ENCODE measurements around the gene MARF1. TPM values are rescaled to one million over a fixed set of nuclear protein-coding genes. Genes with fewer than 3 reads are reported as not detected.

The MARF1 gene
- total and polyA plus RNA-seq, 2 of the 8 experiments (the other 6 are each of a cell fraction or from before 2014, with no cell fraction given) = 5.6 to 31.4 TPM

DNA sequence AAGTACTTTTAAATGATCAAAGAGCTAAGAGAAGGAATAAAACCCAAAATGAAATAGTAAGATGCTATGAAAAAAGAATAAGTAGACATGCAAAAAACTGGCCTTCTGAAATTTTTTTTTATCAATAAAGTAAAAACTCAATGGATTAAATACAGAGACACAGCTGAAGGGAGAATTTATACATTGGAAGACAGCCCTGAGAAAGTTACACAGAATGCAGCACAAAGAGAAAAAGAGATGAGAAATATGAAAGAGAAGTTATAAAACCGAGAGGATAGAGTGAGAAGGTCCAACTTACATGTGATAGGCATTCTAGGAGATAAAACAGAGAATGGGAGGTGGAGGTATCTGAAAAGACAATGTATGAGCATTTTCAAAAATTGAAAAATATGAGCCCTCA, 57.0 kb downstream of the MARF1 start:
- H3K14ac ChIP-seq (ENCODE audit: insufficient read length) = no peak overlapping the region
- H4K8ac ChIP-seq (ENCODE audit: extremely low read depth, insufficient read depth, low read length) = no peak overlapping the region
- H2BK5ac ChIP-seq (ENCODE audit: low read depth, low read length) = no peak overlapping the region
- no peak overlapping the region for H3K23ac ChIP-seq (ENCODE audit: insufficient read length)
- H3K9ac ChIP-seq (replicated peaks in 1 of 4; ENCODE audit: extremely low read depth in 1 of 4, low read depth in 3 of 4, low read length in 3 of 4) = no peak overlapping the region
- peaks cover 0 to 6% (median 5%) of the 10 kb centered on the region in 4 experiments; a peak in 3 of 8 replicates for H3K36me3 ChIP-seq (ENCODE audit: control insufficient read depth in 2 of 4, insufficient read depth in 4 of 4, low read length in 3 of 4)
- H3K4me1 ChIP-seq (replicated peaks in 1 of 4; ENCODE audit: control insufficient read depth in 3 of 4, insufficient read depth in 4 of 4, low read length in 3 of 4) = no peaks in the 10 kb centered on the region
- no peak overlapping the region for H2AFZ ChIP-seq (ENCODE audit: low read length)
- ChIA-PET POLR2A (ENCODE audit: partially characterized antibody) (no interaction called here), CTCF (ENCODE audit: partially characterized antibody) (no interaction called here)
- no peak overlapping the region for H4K5ac ChIP-seq (ENCODE audit: insufficient read length, low read depth, low read length)
- no peak overlapping the region for H3K4ac ChIP-seq (replicated peaks; ENCODE audit: insufficient read length, low read depth, low read length)
- H3K18ac ChIP-seq (ENCODE audit: extremely low read depth, low read length) = no peak overlapping the region
- H3K79me2 ChIP-seq (ENCODE audit: control insufficient read depth in 1 of 2, insufficient read depth in 2 of 2, low read length in 2 of 2) = no peaks in the 10 kb centered on the region
- H2BK15ac ChIP-seq (ENCODE audit: low read length) = no peak overlapping the region
- no peak for DNase-seq (ENCODE audit: low read depth in 1 of 2, low spot score in 2 of 2)
- H2AK5ac ChIP-seq (ENCODE audit: low read depth, low read length) = no peak overlapping the region
- 79% methylated on average over 1 of the region's 1 CpG; no CpG with 5 or more reads in 1 of the 2 experiments for WGBS, 2 experiments (ENCODE audit: extremely low coverage in 1 of 2, insufficient coverage in 1 of 2, insufficient read length in 1 of 2, insufficient replicate concordance in 2 of 2, low coverage in 1 of 2, low lambda C conversion rate in 2 of 2, missing lambda C conversion rate in 1 of 2)
- no peak overlapping the region for H2BK120ac ChIP-seq (replicated peaks; ENCODE audit: low read depth, low read length)
- H3K56ac ChIP-seq (replicated peaks; ENCODE audit: insufficient read length, low read depth, low read length) = no peak overlapping the region
- no peak overlapping the region for H3K4me2 ChIP-seq (ENCODE audit: insufficient read depth in 1 of 2, low read depth in 2 of 2, low read length in 2 of 2)
- no peaks in the 10 kb centered on the region for H4K20me1 ChIP-seq (replicated peaks in 1 of 2; ENCODE audit: control insufficient read depth in 1 of 2, insufficient read depth in 2 of 2, low read length in 2 of 2)
- H3K79me1 ChIP-seq (ENCODE audit: low read depth, low read length) = no peaks in the 10 kb centered on the region
- peaks cover 7 to 12% of the 10 kb centered on the region in 2 experiments; a peak in 3 of 4 replicates for H3K9me3 ChIP-seq (ENCODE audit: insufficient read depth in 2 of 2, low read depth in 1 of 2, low read length in 1 of 2)
- FAIRE-seq = no peak
- no peak overlapping the region for H4K91ac ChIP-seq (replicated peaks; ENCODE audit: insufficient read length, low read length)
- H3K27ac ChIP-seq (ENCODE audit: low read depth, low read length) = no peak overlapping the region
- H2BK20ac ChIP-seq (ENCODE audit: low read length) = no peak overlapping the region
- no peak overlapping the region for H3K4me3 ChIP-seq (ENCODE audit: extremely low read depth in 1 of 4, insufficient read depth in 2 of 4, low read depth in 3 of 4, low read length in 4 of 4)
- H3K23me2 ChIP-seq (ENCODE audit: low read depth, low read length) = no peaks in the 10 kb centered on the region
- H2BK12ac ChIP-seq (ENCODE audit: low read depth, low read length) = no peak overlapping the region
- H3K27me3 ChIP-seq (replicated peaks in 1 of 4; ENCODE audit: control insufficient read depth in 3 of 4, extremely low read depth in 1 of 4, insufficient read depth in 3 of 4, low read length in 3 of 4) = no peaks in the 10 kb centered on the region
- TF ChIP-seq MAFK (IDR thresholded peaks at IDR 0.05; ENCODE audit: low read depth, low read length) = no peak
- TF ChIP-seq KDM5A (IDR thresholded peaks at IDR 0.05; ENCODE audit: low read length) = no peak
- TF ChIP-seq EZH2 (IDR thresholded peaks at IDR 0.05; ENCODE audit: low read depth, low read length, severe bottlenecking) = no peak
- TF ChIP-seq JUN (IDR thresholded peaks at IDR 0.05; ENCODE audit: low read depth, low read length) = no peak
- TF ChIP-seq HDAC6 (IDR thresholded peaks at IDR 0.05; ENCODE audit: low read depth, low read length) = no peak
- TF ChIP-seq POLR2AphosphoS5 (IDR thresholded peaks at IDR 0.05; ENCODE audit: low read depth, low read length) = no peak
- TF ChIP-seq E2F6 (IDR thresholded peaks at IDR 0.05) = no peak
- no peak for TF ChIP-seq SIN3A (conservative IDR thresholded peaks at IDR 0.05 in 1 of 2, IDR thresholded peaks at IDR 0.05 in 1 of 2; ENCODE audit: low read depth in 1 of 2, low read length in 2 of 2)
- no peak for TF ChIP-seq RFX5 (IDR thresholded peaks at IDR 0.05; ENCODE audit: borderline replicate concordance, low read depth, low read length)
- no peak for TF ChIP-seq BACH1 (IDR thresholded peaks at IDR 0.05; ENCODE audit: low read length)
- TF ChIP-seq SP4 (IDR thresholded peaks at IDR 0.05; ENCODE audit: low read length) = no peak
- no peak for TF ChIP-seq TAF1 (IDR thresholded peaks at IDR 0.05; ENCODE audit: low read depth, low read length)
- no peak for TF ChIP-seq SP1 (IDR thresholded peaks at IDR 0.05; ENCODE audit: low read depth, low read length)
- TF ChIP-seq YY1 (IDR thresholded peaks at IDR 0.05; ENCODE audit: low read depth, low read length) = no peak

Data from H1 (cell line).